HepG2 (cell line): ENCODE data around the gene RNF213.

ENCODE experiments used
- CHD4 ChIP-seq: fragments of 200-600 bp; sonication (generic); IDR thresholded peaks from 2 replicates; pipeline ENCODE4 v1.7.0; 2017; ENCODE audit warnings: mild to moderate bottlenecking, low read length, borderline replicate concordance
- CTCF ChIP-seq: sonication (generic); formaldehyde crosslinking; IDR thresholded peaks from 2 replicates; pipeline ENCODE4 v1.5.0; 2020; ENCODE audit warnings: mild to moderate bottlenecking, missing genetic modification reagents, moderate library complexity
- MYNN ChIP-seq: sonication (generic); formaldehyde crosslinking; IDR thresholded peaks from 2 replicates; pipeline ENCODE4 v1.4.0; 2020; ENCODE audit warnings: mild to moderate bottlenecking, low read depth, missing genetic modification reagents
- NAIF1 ChIP-seq: sonication (generic); formaldehyde crosslinking; IDR thresholded peaks from 2 replicates; pipeline ENCODE4 v1.5.0; 2020; ENCODE audit warnings: mild to moderate bottlenecking, missing genetic modification reagents, borderline replicate concordance
- NR2C2 ChIP-seq: sonication (generic); formaldehyde crosslinking; IDR thresholded peaks from 2 replicates; pipeline ENCODE4 v1.4.0; 2020; ENCODE audit warnings: missing genetic modification reagents, mild to moderate bottlenecking, moderate library complexity, borderline replicate concordance
- REST ChIP-seq, 2 experiments: IDR thresholded peaks; 2 replicates each; pipeline ENCODE4 v1.6.1; 2011 to 2012; ENCODE audit warnings: low read length in 2 of 2, borderline replicate concordance in 1 of 2, low read depth in 1 of 2, mild to moderate bottlenecking in 1 of 2, moderate library complexity in 1 of 2
- SMAD1 ChIP-seq: sonication (generic); formaldehyde crosslinking; IDR thresholded peaks from 2 replicates; pipeline ENCODE4 v1.4.0; 2020; ENCODE audit warnings: missing genetic modification reagents, low read depth, mild to moderate bottlenecking, borderline replicate concordance
- ZNF280B ChIP-seq: sonication (generic); formaldehyde crosslinking; IDR thresholded peaks from 2 replicates; pipeline ENCODE4 v1.5.0; 2020; ENCODE audit warnings: missing genetic modification reagents, mild to moderate bottlenecking, borderline replicate concordance
- ZNF747 ChIP-seq: sonication (generic); formaldehyde crosslinking; IDR thresholded peaks from 2 replicates; pipeline ENCODE4 v1.8.1; 2023; ENCODE audit warnings: missing genetic modification reagents, mild to moderate bottlenecking, borderline replicate concordance
- ZNF770 ChIP-seq: sonication (generic); formaldehyde crosslinking; IDR thresholded peaks from 2 replicates; pipeline ENCODE4 v1.5.0; 2020; ENCODE audit warnings: mild to moderate bottlenecking, missing genetic modification reagents
- ZNF784 ChIP-seq: sonication (generic); formaldehyde crosslinking; IDR thresholded peaks from 2 replicates; pipeline ENCODE4 v1.5.1; 2020; ENCODE audit warnings: missing genetic modification reagents, mild to moderate bottlenecking, borderline replicate concordance

GRCh38 chr17:80409626-80410025, 149.0 kb downstream of the RNF213 start:
- no peak for TF ChIP-seq SMAD1 (CRISPR knock-in tag)
- no peak for TF ChIP-seq ZNF784 (CRISPR knock-in tag)
- TF ChIP-seq REST (IDR thresholded peaks at IDR 0.05; ENCODE audit: borderline replicate concordance in 1 of 2, low read depth in 1 of 2, low read length in 2 of 2) = no peak
- no peak for TF ChIP-seq ZNF280B (CRISPR knock-in tag)
- TF ChIP-seq CTCF = no peak
- no peak for TF ChIP-seq MYNN (CRISPR knock-in tag)
- no peak for TF ChIP-seq CHD4
- TF ChIP-seq ZNF747 = no peak
- TF ChIP-seq NAIF1 (CRISPR knock-in tag) = no peak
- TF ChIP-seq ZNF770 = no peak
- TF ChIP-seq NR2C2 (CRISPR knock-in tag) = no peak
